Nephron (organoid): Measurements from ENCODE around the gene ENSA.
"Not testable (repeated sequence)": the region's sequence is repeated elsewhere in the genome, so short reads cannot be mapped to it uniquely, and the experiment has no call there.

Experiments used
- H3K27ac Mint-ChIP-seq, 3 experiments: 2 replicates each; pipeline ENCODE4 v1.8.0; 2020; ENCODE audit warnings: mixed read lengths in 3 of 3, mild to moderate bottlenecking in 2 of 3, moderate library complexity in 1 of 3
- H3K27me3 Mint-ChIP-seq: 2 replicates; pipeline ENCODE4 v1.8.0; 2021; ENCODE audit warnings: low read depth, mild to moderate bottlenecking, moderate library complexity, mixed read lengths
- H3K36me3 Mint-ChIP-seq: 2 replicates; pipeline ENCODE4 v1.8.0; 2020; ENCODE audit warnings: low read depth, mixed read lengths
- H3K4me1 Mint-ChIP-seq: 2 replicates; pipeline ENCODE4 v1.8.0; 2020; ENCODE audit warnings: mixed read lengths
- H3K4me3 Mint-ChIP-seq, 3 experiments: 2 replicates each; pipeline ENCODE4 v1.8.0; 2020; ENCODE audit warnings: mild to moderate bottlenecking in 3 of 3, mixed read lengths in 3 of 3, moderate library complexity in 2 of 3
- H3K9me3 Mint-ChIP-seq: 2 replicates; pipeline ENCODE4 v1.8.0; 2020; ENCODE audit warnings: mixed read lengths
- TF ChIP-seq, protein P1 (sequence below), 3 experiments: fragments of 200-600 bp; sonication (generic); IDR thresholded peaks; one replicate each; pipeline ENCODE4 v1.5.0; 2021; ENCODE audit warnings: antibody characterized with exemption in 3 of 3; ENCODE audit not compliant: unreplicated experiment in 3 of 3

Gene ENSA

GRCh38 chr1:150612014-150612345, 17.4 kb downstream of the ENSA start:
- TF ChIP-seq, protein P1, sequence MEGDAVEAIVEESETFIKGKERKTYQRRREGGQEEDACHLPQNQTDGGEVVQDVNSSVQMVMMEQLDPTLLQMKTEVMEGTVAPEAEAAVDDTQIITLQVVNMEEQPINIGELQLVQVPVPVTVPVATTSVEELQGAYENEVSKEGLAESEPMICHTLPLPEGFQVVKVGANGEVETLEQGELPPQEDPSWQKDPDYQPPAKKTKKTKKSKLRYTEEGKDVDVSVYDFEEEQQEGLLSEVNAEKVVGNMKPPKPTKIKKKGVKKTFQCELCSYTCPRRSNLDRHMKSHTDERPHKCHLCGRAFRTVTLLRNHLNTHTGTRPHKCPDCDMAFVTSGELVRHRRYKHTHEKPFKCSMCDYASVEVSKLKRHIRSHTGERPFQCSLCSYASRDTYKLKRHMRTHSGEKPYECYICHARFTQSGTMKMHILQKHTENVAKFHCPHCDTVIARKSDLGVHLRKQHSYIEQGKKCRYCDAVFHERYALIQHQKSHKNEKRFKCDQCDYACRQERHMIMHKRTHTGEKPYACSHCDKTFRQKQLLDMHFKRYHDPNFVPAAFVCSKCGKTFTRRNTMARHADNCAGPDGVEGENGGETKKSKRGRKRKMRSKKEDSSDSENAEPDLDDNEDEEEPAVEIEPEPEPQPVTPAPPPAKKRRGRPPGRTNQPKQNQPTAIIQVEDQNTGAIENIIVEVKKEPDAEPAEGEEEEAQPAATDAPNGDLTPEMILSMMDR (IDR thresholded peaks at IDR 0.05; ENCODE audit: unreplicated experiment in 3 of 3) = no peak
- Mint-ChIP-seq H3K27me3 (no peaks in the 10 kb centered on the region), H3K9me3 (no peaks in the 10 kb centered on the region), H3K36me3 (peaks cover 38% of the 10 kb centered on the region), H3K4me1 (peaks cover 5% of the 10 kb centered on the region), H3K4me3 (no peak overlapping the region), H3K27ac (peak overlapping the region in 1 of 3 experiments; percentile 52)

DNA sequence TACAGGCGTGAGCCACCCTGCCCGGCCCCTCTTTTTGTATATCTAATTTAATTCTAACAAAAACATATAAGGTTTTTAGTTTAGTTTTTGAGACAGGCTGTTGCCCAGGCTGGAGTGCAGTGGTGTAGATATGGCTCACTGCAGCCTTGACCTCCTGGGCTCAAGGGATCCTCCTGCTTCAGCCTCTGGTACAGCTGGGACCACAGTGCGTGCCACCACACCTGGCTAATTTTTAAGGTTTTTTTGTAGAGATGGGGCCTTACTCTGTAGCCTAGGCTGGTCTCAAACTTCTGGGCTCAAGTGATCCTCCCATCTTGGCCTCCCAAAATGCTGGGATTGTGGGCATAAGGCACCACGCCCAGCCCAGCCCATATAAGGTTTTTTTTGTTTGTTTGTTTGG, 18.8 kb downstream of the ENSA start:
- peaks cover 27% of the 10 kb centered on the region for H3K36me3 Mint-ChIP-seq
- H3K4me1 Mint-ChIP-seq = peaks cover 5% of the 10 kb centered on the region
- no peaks in the 10 kb centered on the region for H3K27me3 Mint-ChIP-seq
- H3K4me3 Mint-ChIP-seq = no peak overlapping the region
- H3K9me3 Mint-ChIP-seq = no peaks in the 10 kb centered on the region
- TF ChIP-seq, protein P1 (IDR thresholded peaks at IDR 0.05; ENCODE audit: unreplicated experiment in 3 of 3) = no peak
- no peak overlapping the region for H3K27ac Mint-ChIP-seq

DNA sequence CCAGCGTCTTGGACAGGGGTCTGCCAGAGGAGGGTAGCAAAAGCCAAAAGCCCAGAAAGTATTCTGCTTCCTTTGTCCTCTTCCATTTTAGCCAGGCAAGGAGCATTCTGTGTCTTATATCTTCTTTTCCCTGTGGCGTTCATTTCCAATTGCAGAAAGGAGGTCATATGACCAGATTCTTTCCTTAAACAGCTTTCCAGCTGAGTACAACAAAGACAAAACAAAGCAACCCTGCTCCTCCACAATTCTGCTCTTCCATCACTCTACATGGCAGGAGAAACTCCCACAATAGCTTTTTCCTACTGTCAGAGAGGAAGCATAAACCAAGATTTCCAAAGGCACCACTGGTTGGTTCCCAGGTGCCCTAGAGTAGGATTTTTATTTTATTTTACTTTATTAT, 19.7 kb downstream of the ENSA start:
- Mint-ChIP-seq H3K9me3 (no peaks in the 10 kb centered on the region), H3K36me3 (peaks cover 21% of the 10 kb centered on the region), H3K27ac (peak overlapping the region; percentile 86 to 94 (median 90)), H3K27me3 (no peaks in the 10 kb centered on the region), H3K4me3 (no peak overlapping the region), H3K4me1 (peaks cover 6% of the 10 kb centered on the region)
- TF ChIP-seq, protein P1 (IDR thresholded peaks at IDR 0.05; ENCODE audit: unreplicated experiment in 3 of 3) = no peak

- Mint-ChIP-seq H3K9me3 (no peaks in the 10 kb centered on the region), H3K4me1 (peaks cover 13% of the 10 kb centered on the region), H3K36me3 (peaks cover 17% of the 10 kb centered on the region), H3K27ac (no peak overlapping the region), H3K27me3 (no peaks in the 10 kb centered on the region), H3K4me3 (no peak overlapping the region)
- TF ChIP-seq, protein P1 (IDR thresholded peaks at IDR 0.05; ENCODE audit: unreplicated experiment in 3 of 3) = no peak
Observed at GRCh38 chr1:150606463-150607142, 22.8 kb downstream of the ENSA start.

DNA sequence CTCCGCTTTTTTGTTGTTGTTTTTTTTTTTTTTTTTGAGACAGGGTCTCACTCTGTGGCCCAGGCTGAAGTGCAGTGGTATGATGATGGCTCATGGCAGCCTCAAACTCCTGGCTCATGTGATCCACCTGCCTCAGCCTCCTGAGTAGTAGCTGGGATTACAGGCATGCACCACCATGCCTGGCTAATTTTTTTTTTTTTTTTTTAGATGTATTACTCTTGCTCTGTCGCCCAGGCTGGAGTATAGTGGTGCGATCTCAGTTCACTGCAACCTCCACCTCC, 24.0 kb downstream of the ENSA start:
- not testable (repeated sequence) for H3K9me3 Mint-ChIP-seq, H3K27ac Mint-ChIP-seq, H3K4me3 Mint-ChIP-seq, H3K27me3 Mint-ChIP-seq
- peaks cover 13% of the 10 kb centered on the region for H3K4me1 Mint-ChIP-seq
- H3K36me3 Mint-ChIP-seq = peaks cover 13% of the 10 kb centered on the region

DNA sequence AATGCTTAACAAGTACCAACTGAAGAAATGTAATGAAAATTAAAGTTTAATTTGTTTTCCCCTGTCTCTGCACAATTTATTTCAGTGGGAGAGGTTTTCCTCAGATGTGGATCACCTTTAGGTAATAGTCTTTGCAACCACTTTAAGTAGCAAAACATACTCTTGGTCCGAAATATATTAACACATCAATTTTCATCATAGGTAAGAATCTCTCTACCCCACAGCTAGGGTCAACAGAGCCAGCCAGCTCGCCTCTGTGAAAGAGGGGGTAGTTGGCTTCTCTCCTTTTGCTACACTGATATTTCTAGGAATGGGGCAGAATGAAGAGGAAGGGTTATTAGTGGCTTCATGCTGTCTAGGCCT, 25.2 kb downstream of the ENSA start:
- H3K36me3 Mint-ChIP-seq = peaks cover 23% of the 10 kb centered on the region
- no peaks in the 10 kb centered on the region for H3K27me3 Mint-ChIP-seq
- no peak overlapping the region for H3K4me3 Mint-ChIP-seq
- H3K27ac Mint-ChIP-seq = peak overlapping the region; percentile 80 to 93 (median 88)
- peaks cover 7% of the 10 kb centered on the region for H3K4me1 Mint-ChIP-seq
- TF ChIP-seq, protein P1 (IDR thresholded peaks at IDR 0.05; ENCODE audit: unreplicated experiment in 3 of 3) = no peak
- H3K9me3 Mint-ChIP-seq = no peaks in the 10 kb centered on the region
